Fibroblast of upper back skin (primary cell): ENCODE measurements around the gene METAP1D.
"Not testable (repeated sequence)": the region's sequence is repeated elsewhere in the genome, so short reads cannot be mapped to it uniquely, and the experiment has no call there.

Experiments used
- DNase-seq: peaks from one replicate; pipeline ENCODE4 v3.0.0-alpha.2; 2013

METAP1D gene

DNA sequence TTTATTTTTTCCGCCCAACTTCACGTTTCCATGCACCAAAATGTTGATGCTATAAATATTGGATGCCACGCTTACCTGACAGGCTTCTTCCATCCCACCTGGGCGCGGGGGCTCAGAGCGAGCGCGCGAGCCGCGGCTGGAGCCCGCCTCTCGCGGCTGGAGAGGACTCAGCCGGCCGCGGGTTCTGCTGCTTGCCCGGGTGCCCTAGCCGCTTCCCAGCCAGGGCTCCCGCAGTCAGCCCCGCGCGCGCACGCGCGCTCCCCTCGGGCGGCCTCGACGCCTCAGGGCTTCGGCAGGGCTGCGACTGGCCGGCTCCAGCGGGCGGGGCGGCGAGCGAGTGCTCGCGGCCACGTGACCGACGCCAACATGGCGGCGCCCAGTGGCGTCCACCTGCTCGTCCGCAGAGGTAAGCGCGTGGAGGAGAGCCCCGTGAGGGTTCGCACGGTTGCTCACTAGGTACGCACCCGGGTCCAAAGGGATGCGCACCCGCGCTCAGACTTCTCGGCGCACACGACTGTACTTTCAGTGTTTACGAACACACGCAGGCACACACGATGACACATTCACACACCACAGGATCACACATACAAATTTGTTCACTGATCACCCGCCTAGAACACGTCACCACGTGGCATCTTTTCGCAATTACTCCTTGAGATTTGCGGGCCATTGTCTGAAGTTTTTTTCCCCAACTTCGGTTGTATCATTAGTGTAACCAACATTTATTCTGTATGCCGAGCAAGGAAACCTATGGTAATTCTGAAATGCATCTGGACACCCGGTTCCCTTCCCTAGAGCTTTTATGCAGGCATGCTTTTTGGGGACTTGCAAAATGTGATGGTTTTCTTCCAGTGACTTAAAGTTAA, at the start of gene METAP1D:
Gene METAP1D, plus strand, starts transcription at position 350 of the 866 bp plus-strand sequence. Its CDS starts 17 bp downstream, at position 367.
- DNase-seq: peak; percentile 89

GRCh38 chr2:171952276-171952675, 47.5 kb upstream of the METAP1D start:
- DNase-seq: no peak

DNA sequence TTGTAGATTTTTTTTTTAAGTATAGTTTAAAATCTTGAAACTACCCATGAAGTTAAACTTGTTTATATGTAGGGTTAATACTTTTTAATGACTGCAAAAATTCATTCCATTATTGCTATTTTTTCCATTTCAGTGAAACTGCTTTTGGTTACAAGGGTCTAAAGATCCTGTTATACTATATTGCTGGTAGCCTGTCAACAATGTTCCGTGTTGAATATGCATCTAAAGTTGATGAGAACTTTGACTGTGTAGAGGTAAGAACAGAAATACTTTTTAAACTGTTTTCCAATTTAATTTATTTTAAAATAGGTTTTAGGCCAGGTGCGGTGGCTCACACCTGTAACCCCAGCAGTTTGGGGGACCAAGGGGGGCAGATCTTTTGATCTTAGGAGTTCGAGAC, 47.0 kb upstream of the METAP1D start:
- DNase-seq: no peak

GRCh38 chr2:171956135-171956825, 43.5 kb upstream of the METAP1D start:
- DNase-seq: peak; percentile 6

DNA sequence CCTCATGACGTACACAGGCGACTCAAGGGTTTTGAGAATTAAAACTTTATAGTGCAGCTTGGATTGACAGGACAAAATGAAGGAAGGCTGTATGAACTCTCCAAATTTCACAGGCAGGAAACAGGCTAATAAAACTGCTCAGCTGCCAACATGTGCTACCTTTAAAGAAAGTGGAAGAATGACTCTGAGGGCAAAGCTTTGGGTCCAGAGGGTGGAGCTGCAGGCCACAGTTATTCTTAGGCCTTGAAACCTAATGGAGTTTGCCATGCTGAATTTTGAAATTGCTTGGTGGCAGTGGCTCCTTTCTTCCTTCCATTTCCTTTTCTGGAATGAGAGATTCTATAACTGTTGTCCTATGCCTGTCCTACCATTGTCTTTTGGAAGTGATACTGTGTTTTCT, 42.7 kb upstream of the METAP1D start:
- no peak for DNase-seq

DNA sequence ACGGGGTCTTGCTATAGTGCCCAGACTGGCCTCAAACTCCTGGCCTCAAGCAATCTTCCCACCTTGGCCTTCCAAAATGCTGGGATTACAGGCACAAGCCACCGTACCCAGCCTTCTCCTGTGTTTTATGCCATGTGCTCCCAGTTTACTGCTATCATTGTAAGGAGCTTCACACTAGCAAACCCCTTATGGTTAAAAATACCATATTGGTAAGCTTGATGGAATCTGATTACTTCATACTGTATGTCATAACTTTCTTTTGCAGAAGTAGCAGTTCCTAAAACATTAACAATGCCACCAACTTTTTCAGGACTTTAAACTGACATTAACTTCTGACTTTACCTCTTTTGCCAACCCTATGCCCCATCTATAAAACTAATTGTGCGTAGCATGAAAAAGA, 41.3 kb upstream of the METAP1D start:
- peak; percentile 72 for DNase-seq

- DNase-seq: no peak
Observed at GRCh38 chr2:171959998-171960397, 39.8 kb upstream of the METAP1D start.

DNA sequence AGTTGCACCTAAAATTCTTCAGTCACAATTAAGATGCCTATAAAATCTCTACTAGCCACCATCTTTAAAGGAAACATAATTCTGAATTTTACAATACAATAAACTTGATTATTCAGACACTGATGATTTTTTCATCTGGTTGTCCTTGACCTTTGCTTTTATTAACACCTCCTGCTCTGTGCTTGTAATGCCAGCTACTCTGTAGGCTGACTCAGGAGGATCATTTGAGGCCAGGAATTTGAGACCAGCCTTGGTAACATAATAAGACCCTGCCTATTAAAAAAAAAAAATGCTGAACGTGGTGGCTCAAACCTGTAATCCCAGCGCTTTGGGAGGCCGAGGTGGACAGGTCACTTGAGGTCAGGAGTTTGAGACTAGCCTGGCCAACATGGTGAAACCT, 39.2 kb upstream of the METAP1D start:
- no peak for DNase-seq

GRCh38 chr2:171963198-171963597, 36.6 kb upstream of the METAP1D start:
- no peak for DNase-seq

DNA sequence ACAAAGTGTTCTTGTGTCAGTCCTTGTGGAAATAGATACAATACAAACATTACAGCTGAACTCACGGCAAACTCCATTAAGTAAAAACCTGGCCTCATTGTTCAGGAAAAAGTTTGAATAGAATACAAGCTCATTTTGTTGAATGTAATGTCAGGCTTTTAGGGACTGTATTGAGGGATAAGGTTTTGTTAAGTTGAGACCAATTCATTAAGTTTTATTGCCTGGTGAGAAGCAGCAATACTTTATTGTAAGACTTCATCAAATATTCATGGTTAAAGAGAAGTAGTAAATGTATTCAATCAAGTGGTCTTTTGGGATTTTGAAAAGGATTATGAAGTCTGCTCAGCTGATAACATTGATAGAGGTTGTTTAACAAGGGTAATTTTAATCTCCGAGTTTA, 35.4 kb upstream of the METAP1D start:
- no peak for DNase-seq

DNA sequence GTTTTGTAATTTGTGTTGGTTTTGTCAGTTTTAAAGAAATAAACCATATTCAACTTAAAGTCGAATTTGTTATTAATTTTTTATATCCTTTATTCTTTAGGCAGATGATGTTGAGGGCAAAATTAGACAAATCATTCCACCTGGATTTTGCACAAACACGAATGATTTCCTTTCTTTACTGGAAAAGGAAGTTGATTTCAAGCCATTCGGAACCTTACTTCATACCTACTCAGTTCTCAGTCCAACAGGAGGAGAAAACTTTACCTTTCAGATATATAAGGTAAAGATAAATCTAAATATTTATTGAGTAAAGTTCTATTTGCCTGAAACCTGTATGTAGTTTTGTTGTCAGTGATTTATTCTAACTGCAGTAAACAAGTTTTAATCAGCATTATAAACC, 34.5 kb upstream of the METAP1D start:
- no peak for DNase-seq

DNA sequence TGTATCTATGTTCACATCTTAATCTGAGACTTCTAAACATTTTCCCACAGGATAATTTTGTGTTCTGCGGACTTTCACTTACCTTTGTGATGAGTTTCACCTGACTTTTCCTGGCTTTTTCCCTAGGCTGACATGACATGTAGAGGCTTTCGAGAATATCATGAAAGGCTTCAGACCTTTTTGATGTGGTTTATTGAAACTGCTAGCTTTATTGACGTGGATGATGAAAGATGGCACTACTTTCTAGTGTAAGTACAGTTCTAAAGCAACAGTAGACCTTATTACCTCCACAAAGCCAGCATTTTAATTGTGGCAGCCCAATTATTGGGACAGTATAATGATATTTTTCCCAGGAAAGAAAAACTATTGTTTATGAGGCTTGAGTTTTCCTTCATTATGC, 34.1 kb upstream of the METAP1D start:
- no peak for DNase-seq

- no peak for DNase-seq
Observed at GRCh38 chr2:171966235-171966634, 33.5 kb upstream of the METAP1D start.

DNA sequence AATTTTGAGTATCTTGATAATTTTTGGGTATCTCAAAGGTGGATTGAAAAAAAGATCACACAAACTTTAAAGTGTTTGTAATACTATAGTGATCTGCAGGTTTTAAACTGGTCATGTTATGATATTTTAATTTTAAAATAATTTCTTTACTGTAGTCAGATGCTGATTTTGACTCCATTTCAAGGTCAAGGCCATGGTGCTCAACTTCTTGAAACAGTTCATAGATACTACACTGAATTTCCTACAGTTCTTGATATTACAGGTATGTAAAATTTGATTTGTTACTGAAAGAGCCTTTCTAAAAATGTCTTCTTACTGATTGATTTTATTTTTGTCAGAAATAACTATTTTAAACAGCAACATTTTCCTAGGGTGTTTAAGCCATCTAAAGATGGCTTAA, 33.1 kb upstream of the METAP1D start:
- no peak for DNase-seq

DNA sequence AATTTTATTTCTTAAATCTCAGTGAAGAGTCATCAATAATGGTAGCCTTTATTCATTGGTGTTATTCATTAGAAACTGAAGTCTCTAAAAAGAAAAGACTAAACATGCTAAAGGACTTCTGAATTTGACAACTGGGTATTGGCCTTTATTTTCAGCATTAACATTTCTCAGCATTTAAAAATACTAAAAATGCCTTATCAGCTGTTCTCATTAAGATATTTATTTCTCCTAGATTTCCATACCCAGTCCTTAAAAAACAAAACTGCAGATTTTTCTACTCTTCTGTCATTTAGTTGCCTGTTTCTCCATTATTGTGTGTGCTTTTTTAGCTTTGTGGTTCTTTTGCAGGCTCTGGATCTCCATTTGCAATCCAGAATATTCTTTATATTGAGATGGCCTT, 31.2 kb upstream of the METAP1D start:
- DNase-seq: no peak

- no peak for DNase-seq
Observed at GRCh38 chr2:171972329-171972982, 27.3 kb upstream of the METAP1D start.

GRCh38 chr2:171979103-171979502, 20.6 kb upstream of the METAP1D start:
- DNase-seq: no peak

- not testable (repeated sequence) for DNase-seq
Observed at GRCh38 chr2:171983924-171984323, 15.8 kb upstream of the METAP1D start.

DNA sequence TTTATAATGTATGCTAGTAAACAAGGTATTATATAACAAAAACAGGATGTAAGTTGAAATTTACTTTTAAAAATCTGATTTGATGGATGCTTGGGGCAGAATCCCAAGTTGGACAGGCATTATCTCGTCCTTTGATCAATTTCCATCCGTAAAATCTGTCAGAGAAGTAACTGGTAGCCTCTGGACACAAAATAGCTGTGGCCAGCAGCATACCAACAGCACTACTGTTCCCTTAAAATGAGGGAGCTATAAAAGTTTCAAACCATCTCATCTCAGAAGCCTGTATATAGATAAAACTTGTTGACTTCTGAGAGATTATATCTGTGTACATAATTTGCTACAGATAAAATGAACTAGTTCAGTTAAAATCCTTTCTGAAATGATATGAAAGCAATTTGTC, 14.7 kb upstream of the METAP1D start:
- no peak for DNase-seq

DNA sequence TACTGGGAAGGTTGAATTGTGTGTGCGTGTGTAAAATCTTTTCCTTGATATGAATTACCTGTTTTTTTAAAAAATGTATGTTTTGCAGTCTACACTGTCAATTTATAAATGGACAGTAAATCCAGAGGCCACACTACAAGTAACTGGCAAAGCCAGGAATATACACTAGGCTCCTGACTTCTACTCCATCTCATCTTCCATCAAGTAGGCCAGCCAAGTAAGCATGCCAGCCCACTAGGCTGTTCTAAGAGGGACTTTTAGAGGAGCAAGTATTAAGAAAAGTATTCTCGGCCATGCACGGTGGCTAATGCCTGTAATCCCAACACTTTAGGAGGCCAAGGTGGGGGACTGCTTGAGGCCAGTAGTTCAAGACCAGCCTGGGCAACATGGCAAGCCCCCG, 13.0 kb upstream of the METAP1D start:
- DNase-seq: no peak

DNA sequence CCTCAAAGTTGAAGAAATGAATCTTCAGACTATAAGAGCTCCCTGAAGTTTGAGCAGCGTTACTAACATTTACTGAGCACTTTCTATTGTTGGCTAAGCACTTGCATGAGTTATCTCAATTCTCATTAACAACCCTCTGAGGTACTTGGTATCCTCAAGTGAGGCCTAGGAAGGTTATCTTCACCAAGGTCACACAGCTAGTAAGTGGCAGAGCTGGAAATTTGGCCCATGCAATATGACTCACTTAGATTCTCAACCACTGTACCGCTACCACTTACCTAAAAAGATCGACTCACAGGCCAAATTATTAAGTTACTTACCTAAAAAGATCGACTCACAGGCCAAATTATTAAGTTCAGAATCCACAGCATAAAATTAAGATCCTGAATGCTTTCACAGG, 8.7 kb upstream of the METAP1D start:
- DNase-seq: no peak

DNA sequence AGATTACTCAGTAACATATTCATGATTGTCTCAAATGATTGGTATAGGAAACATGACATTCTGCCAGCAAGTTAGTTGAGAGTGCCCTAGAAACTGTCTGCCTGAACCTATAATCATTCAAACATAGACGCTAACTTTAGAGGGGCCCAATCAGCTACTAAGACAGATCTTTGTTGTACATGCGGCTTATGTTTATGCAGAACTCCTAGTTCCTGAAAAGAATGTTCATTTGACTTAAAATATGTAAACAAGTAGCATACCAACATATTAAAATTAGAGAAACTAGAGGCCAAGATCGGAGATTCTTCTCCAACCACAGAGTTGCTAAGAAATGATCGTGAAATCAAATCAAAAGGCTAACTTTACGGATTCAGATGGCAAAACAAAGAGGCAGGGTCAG, 4.2 kb upstream of the METAP1D start:
- no peak for DNase-seq

DNA sequence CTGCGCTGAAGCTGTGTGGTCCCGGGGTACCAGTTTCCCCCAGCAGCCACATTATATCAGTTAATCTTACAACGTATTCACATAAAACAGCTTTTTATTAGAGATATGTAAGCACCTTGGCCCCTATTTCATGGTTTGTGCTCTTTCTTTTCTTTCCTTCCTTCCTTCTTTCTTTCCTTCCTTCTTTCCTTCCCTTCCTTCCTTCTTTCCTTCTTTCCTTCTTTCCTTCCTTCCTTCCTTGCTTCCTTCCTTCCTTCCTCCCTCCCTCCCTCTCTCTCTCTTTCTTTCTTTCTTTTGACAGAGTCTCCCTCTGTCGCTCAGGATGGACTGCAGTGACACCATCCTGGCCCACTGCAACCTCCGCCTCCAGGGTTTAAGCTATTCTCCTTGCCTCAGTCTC, 3.7 kb upstream of the METAP1D start:
- DNase-seq: no peak

GRCh38 chr2:171997031-171997430, 2.7 kb upstream of the METAP1D start:
- DNase-seq: not testable (repeated sequence)
